ENCODE results near the gene NTNG1.

The NTNG1 gene

DNA sequence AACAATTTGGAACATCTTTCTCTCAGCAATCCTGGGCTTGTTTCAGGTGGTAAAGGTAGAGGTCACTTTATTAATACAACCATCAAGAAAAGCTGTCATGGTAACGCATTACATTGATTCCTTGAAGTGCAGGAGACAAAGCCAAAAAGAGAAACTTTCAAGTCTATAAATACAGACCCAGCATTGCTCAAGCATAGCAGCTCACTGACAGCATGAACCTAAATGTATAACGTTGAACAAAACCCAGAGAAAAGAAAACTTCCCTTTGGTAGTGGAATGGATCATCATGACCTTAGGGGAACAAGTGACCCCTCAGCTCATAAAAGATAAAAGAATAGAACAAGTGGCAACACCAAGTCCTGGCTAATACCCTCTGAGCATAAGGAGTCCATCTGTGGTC, 332.2 kb downstream of the NTNG1 start:
- DNase-seq: no peak

DNA sequence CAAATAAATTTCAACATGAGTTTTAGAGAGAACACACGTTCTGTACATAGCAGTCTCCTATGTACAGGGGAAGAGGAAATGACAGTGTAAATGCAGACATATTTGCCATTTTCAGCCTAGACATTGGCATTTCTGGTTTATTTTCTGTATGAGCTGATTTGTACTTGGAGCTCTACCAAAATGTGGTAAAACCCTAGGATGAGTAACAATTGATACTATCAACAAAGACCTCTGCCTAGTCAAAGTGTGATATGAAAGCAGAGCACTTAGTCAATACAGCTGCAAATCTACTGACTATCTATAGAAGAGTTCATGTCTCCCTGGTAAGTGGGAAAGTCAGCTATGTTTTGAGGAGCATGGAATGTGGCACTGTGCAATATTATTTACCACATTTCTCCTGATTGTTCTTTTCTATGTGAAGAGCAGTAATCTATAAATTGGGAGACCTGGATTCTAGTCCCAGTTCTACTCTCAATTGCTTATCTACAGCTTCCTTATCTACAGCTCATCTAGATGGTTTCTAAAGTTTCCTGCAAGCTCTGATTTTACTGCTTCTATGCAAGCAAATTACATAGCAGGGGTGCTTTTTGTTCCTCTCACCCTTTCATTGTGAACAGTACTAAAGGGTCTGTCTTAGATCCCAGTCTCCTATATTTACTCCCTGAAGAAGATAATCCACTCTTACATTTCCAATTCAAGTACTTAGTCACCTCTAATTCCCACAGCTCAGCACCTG, 334.2 kb downstream of the NTNG1 start:
- DNase-seq: no peak

DNA sequence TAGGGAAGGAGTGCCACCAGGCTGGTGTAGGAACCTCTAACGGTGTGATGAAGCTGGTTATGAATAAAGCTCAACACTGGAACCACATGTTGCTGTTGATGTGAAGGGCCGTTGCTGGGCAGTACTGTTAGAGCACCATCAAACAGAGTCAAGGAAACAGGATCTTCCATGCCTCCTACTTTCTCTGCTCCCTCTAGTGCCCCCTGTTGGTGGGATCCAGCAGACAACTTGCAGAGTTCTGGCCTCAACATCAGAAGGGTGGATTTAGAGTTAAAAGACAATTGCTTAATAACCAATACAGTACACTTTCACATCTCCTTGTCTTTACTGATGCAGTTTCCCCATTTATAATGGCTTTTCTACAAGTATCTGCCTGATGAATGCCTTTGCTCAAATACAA, 336.4 kb downstream of the NTNG1 start:
- no peak for DNase-seq

DNA sequence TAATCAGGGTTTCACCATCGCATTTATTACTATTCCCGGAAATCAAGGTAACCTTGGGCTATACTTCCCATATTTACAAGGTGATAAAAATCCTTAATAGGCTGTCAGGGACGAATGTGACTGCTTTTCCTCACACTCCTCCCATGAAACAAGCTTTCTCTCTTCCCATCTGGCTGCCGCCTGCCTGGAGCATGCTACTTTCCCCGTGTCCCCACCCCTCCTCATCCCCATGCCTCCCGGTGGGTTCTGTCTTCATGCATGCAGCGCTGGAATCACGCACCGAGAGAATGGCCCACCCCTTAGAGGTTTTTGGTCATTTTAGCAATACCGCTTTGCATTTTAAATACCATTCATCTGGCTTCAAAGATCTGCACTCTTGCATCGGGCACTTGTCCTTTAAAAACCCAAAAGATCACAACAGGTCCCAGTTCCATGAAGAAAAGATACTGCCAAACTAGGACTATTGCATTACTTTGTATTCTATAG, 339.1 kb downstream of the NTNG1 start:
- DNase-seq: no peak

DNA sequence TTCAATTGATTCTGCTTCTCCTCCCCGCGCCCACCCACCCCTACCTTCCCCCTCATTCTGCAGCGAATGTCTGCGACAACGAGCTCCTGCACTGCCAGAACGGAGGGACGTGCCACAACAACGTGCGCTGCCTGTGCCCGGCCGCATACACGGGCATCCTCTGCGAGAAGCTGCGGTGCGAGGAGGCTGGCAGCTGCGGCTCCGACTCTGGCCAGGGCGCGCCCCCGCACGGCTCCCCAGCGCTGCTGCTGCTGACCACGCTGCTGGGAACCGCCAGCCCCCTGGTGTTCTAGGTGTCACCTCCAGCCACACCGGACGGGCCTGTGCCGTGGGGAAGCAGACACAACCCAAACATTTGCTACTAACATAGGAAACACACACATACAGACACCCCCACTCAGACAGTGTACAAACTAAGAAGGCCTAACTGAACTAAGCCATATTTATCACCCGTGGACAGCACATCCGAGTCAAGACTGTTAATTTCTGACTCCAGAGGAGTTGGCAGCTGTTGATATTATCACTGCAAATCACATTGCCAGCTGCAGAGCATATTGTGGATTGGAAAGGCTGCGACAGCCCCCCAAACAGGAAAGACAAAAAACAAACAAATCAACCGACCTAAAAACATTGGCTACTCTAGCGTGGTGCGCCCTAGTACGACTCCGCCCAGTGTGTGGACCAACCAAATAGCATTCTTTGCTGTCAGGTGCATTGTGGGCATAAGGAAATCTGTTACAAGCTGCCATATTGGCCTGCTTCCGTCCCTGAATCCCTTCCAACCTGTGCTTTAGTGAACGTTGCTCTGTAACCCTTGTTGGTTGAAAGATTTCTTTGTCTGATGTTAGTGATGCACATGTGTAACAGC, 339.9 kb downstream of the NTNG1 start:
- no peak for DNase-seq

DNA sequence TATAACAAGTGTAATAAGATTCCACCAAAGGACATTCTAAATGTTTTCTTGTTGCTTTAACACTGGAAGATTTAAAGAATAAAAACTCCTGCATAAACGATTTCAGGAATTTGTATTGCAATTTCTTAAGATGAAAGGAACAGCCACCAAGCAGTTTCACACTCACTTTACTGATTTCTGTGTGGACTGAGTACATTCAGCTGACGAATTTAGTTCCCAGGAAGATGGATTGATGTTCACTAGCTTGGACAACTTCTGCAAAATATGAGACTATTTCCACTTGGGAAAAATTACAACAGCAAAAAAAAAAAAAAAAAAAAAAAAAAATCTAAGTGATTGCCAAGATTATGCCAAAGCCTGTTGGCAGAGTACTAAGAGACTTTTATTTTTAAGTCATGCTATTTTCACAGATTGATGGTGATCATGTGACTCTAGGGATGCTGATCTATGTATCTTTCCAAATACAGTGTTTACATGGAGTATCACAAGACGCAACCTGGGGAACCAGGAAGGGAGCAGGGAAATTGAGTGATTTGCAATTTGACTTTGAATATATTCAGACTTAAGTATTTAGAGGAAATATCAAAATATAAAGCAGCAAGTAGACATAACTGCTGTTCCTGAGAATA, 341.0 kb downstream of the NTNG1 start:
- DNase-seq: no peak

DNA sequence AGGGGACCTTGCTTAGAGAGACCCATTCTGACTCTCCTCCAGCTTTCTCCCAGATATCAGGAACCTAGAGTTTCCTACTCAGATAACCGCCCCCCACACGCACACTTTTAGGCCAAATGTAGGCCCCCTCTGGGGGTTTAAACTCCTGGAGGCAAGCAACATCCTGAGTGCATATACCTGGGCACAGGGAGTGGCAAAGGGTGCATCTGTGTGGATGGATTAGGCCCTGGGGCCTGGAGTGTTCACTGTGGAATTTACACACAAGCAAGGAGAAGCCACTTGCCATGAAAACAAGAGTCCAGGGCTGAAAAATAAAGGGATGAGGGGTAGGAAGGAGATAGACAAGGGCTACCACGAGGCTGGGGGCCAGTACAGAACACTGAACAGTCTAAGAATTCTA, 343.1 kb downstream of the NTNG1 start:
- DNase-seq: no peak

DNA sequence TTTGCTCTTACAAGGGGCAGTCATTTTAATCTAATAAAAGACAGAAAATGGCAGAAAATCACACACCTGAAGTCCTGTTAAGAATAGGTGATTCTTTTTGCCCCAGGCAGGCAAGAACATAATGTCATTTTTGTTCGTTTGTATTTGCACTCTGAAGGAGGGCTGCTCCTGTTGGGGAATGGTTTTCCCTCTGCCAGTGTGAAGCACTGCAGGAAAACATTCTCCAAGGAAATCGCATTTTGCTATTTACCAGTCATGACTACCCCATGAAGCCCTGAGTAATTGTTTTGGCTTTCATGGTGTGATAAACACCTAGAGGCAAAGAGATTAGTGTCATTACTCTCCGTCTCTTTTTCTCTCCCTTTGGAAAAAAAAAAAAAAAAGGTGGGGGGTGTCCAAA, 345.5 kb downstream of the NTNG1 start:
- DNase-seq: no peak

DNA sequence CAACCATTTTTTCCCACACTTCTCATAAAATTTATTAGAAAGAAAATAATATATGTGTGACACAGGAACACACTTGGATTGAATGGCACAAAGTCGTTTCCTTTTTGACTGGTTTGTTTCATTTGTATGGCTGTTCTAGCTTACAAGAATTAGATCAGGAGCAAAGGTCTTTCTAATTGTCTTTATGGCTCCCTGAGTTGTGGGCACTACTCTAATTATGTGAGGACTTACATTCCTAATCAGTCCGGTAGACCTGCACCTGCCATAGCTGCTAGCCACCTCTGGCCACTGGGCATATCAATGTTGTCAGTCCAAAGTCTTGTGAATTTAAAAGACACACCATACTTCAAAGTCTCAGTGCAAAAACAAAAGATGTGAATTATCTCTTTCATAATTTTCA, 346.7 kb downstream of the NTNG1 start:
- DNase-seq: no peak

DNA sequence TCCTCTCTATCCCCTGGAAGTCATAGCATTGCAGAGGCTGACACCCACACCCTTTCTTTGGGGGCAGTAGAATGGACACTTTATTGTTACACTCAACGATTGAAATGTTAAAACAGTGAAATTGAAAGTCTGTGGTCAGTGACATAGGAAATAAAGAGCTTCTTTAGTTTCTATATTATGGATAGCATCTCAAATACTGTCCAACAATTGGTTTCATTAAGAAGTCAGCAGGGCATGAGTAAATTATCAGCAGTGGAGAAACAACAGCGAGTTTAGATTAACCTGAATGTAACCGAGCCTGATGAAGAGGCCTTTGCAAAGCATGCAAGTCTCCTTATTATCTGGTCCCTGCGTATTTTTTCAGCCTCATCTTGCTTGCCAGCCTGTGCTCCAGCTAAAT, 350.7 kb downstream of the NTNG1 start:
- DNase-seq: no peak

DNA sequence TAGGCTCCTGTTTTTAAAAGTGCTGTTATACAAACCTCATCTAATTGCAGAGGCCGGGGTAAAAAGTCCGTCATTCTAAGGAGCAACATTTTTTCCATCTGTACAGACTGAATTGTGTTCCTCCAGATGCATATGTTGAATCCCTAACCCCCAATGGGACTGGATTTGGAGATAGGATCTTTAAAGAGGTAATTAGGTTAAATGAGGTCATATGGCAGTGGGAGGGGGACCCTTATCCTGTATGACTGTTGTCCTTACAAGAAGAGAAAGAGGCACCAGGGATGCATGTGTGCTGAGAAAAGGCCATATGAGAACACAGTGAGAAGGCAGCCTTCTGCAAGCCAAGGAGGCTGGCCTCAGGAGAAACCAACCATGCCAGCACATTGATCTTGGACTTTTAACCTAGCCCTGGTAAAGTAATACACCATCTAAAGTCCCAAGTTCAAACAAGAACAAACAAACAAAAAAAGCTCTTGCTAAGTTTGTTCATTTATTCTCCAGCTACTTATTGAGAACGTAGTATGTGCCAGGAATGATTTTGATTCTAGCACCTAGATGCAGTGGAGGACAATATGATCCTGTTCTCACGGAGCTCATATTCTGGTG, 352.4 kb downstream of the NTNG1 start:
- no peak for DNase-seq

DNA sequence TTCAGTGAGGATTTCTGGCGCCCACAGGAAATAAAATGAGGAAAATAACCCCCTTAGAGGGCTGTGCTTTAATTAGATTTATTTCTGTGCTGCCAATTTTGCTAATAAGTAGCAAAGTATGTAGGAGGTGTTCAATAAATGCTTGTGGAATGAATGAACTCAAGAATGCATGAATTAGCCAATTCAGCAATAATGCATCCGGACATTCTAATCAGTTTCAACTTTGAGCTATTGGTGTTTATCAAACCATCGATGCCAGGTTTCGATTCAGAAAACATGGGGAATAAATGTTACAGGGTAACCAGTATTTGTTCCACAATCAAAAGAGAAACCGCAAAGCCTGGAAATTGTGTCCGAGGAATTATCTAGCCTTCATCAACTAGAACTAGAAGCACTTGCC, 353.2 kb downstream of the NTNG1 start:
- no peak for DNase-seq

DNA sequence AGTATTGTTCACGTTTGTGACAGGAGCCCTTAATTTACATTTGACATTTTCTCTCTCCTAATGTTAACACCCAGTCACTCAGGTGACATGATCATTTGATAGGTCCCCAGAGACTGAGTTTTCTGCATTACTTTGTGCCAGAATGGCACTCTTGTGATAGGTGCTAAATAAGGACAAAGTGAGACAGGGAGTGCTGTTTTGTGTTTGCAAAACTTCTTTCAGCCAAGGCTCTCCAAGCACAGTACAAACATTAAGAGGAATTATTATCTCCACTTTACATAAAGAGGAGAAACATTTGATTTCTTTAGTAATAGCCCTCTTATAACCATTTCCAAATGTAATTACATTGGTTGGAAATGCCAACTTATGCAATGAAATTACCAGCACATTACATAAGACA, 355.2 kb downstream of the NTNG1 start:
- DNase-seq: no peak

DNA sequence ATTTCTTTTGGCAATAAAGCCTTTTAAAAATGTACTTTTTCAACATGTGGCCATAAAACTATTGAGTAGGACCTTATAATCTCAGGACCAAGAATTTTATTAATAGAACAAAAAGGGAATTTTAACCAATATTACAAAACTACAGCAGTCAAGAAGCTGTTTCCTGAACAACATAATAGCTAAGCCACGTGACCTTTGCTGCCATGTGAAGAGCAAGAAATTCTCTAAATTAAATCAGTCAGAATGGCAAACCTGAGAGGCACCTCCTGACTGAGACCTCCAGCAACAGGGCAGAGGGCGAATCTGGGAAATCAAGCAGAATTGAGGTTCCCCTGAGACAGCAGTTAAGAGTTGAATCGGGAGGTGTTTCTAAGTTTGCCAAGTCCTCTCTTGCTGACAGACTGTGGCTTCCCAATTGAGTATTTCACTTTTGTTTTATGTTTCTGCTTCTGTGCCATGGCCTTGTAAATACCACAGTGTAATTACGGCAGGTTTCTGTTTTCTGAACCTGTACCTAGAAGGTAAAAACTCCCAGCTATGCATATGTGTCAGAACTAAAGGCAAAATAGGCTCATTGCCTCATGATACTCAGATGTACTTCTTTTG, 358.4 kb downstream of the NTNG1 start:
- no peak for DNase-seq

DNA sequence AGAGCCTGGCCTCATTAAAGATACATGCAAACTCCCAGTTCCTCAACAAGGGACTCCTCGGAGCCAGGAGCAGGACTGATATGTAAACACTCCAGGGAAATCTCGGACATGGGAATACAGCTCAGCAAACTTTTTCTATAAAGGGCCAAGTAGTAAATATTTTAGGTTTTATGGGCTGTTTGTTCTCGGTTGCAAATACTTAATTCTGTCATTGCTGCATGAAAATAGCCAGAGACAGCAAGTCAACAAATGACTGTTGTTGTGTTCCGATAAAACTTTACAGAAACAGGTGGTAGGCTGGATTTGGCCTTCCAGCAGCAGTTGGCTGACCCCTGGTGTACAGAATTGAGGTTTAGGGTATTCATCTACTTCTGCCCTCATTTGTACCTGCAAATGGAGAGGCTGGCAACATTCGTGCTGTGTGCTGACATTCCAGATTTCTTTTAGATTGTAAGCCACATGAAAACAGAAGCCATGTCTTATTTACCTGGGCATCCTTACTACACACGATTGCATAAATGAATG, 360.3 kb downstream of the NTNG1 start:
- no peak for DNase-seq

DNA sequence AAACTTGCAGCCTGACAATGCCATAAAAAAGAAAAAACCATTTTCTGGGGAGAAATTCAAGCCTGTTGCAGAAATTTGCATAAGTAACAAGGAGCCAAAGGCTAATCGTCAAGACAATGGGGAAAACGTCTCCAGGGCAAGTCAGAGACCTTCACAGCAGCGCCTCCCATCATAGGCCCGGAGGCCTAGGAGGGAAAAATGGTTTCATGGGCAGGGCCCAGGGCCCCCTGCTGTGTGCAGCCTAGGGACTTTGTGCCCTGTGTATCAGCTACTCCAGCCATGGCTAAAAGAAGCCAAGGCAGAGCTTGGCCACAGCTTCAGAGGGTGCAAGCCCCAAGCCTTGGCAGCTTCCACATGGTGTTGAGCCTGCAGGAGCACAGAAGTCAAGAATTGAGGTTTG, 369.5 kb downstream of the NTNG1 start:
- no peak for DNase-seq

DNA sequence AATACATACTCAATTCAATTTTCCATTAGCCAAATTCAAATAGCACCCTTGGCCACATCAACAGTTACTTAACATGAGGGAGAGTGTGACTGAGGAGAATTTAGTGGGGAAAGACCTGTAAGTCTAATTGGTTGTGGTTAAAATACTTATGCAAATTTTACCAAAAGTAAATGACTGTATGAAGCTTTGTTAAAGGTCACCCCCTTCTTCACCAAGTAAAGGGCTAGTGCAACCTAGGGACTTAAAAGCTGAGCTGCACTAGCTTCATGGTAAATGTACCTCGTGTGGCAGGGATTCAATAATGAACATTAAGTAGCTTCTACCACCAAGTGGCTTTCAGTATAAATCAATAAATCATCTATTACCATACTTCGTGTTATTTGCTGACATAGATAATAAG, 372.0 kb downstream of the NTNG1 start:
- DNase-seq: no peak

DNA sequence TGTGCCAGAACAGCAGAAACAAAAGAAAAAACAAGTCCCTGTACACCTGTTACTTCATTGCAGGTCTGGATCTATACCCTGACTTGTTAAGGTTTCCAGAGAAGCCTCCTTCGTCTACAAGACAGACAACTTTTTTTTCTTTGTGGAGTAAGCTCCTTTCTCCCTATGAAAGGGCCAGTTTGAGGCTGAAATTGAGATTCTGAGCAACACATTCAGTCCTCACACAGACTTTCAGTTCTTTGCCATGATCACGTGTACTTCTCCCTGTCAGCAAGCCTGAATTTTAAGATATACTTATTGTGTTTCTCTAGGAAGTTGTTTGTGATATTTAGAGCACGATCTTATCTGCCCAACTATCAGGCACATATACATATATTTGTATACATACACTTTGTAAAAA, 374.0 kb downstream of the NTNG1 start:
- no peak for DNase-seq

DNA sequence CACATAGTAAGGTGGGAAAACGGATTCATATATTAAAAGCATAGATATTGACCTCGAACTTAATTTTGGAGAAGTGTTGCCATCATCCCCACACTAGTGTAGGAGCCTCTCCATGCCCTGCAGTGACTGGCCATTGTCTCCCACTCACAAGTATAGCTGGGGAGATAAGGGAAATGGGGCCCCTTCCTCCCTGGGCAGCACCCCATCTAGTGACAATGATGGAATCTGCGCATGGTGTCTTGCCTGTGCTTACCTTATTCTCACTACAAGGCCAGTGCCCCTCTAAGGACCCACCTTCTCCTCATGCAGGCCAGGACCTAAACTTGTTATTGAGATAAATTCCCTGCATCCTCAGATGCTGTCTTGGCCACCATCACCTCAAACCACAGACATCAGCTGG, 374.9 kb downstream of the NTNG1 start:
- no peak for DNase-seq

DNA sequence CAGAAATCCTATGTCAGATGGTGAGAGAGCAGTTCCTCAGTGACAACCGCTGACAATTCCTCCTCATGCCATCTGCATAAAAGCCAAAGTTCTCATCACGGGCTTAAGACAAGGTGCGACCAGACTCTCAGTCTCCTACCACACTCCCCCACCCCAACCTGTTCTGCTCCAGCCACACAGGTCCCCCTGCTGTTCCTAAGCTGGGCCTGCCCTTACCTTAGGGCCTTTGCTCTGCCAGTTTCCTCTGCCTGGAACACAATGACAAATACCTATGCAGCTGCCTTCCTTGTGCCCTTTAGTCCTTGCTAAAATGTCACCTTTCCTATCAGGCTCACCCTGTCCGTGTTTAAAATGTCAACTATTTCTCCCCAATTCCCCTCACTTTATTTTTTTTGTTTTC, 382.2 kb downstream of the NTNG1 start:
- DNase-seq: no peak

DNA sequence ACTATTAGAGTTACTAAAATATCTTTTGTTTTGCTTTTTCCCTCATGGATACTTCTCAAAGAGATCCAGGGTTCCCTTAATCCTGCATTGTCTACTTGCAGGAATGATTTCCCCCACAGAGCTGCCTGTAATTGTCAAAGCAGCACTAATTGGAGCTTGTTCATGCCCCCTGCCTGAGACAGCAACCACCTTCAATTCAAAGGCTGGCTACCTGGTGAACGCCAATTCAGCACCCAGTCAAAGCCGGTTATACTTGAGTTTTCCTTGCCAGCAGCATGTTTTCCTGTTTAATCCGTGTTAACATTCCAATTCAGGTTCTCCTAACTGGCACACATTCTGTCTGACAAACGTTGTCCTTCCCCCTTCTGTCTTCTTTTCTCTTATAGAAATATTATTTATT, 382.9 kb downstream of the NTNG1 start:
- no peak for DNase-seq

DNA sequence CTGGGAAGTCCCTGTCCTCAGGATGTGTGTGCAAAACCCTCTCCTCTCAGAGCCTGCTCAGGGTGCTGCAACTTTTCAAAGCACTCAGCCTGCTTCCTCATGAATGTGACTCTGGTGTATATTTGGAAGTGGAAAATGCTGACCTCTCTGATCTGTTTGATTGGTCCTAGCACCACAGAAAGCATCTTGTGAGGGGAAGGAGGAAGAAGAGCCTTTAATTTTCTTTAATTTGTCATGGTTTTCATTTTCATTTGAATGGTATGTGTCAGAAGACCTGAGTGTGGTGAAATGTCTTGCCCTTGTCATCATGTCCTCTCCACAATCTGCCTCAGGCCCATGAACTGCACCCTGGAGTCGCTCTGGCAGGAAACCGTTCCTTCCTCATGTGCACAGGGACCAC, 383.5 kb downstream of the NTNG1 start:
- no peak for DNase-seq

DNA sequence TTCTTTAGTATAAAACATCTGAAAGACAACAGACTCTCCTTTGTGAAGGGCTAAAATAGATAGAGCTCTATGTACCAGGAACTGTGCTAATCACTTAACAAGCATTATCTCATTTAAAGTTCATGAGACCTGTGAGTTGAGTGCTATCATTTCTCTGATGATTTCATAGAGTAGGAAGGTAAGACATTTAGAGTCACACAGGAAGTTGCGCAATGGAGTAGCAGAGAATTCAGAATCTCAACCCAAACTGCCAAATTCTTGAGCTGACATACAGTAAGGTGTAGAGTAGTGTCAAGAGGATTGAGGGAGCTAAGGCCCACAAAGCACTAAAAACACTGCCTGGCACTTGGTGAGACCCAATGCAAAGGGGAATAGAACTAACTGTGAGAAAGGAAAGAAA, 384.3 kb downstream of the NTNG1 start:
- no peak for DNase-seq

Measured in CD4-positive, alpha-beta T cell treated with Interleukin-17A for 4 hours (primary cell).